HG03159 (cell line): Measurements from ENCODE around the gene COL5A1.

Source experiments
- ATAC-seq: cut with Tn5 transposase; IDR thresholded peaks from one replicate; pipeline ENCODE4 v1.9.1; 2021; ENCODE audit warnings: mild to moderate bottlenecking, moderate library complexity; ENCODE audit not compliant: unreplicated experiment

COL5A1 gene

GRCh38 chr9:134886413-134886913 is 244.9 kb downstream of the COL5A1 start:
- ATAC-seq, result no peak

- ATAC-seq, result no peak
Measured at GRCh38 chr9:134887219-134887618, 245.6 kb downstream of the COL5A1 start.

- no peak for ATAC-seq
Measured at GRCh38 chr9:134887686-134888602, 246.3 kb downstream of the COL5A1 start.

- no peak for ATAC-seq
Measured at GRCh38 chr9:134888603-134889190, 247.1 kb downstream of the COL5A1 start.

GRCh38 chr9:134889386-134890154 is 248.0 kb downstream of the COL5A1 start:
- ATAC-seq, result no peak

GRCh38 chr9:134890155-134890495 is 248.5 kb downstream of the COL5A1 start:
- no peak for ATAC-seq

GRCh38 chr9:134891053-134891452 is 249.4 kb downstream of the COL5A1 start:
- no peak for ATAC-seq

GRCh38 chr9:134891713-134892112 is 250.1 kb downstream of the COL5A1 start:
- ATAC-seq, result no peak

GRCh38 chr9:134892221-134892620 is 250.6 kb downstream of the COL5A1 start:
- ATAC-seq, result no peak

- ATAC-seq, result no peak
Measured at GRCh38 chr9:134892820-134893420, 251.3 kb downstream of the COL5A1 start.
